ENCODE data around the gene KIF1C.

The KIF1C gene

GRCh38 chr17:4969047-4969550 is 28.7 kb upstream of the KIF1C start:
- DNase-seq: no peak

DNA sequence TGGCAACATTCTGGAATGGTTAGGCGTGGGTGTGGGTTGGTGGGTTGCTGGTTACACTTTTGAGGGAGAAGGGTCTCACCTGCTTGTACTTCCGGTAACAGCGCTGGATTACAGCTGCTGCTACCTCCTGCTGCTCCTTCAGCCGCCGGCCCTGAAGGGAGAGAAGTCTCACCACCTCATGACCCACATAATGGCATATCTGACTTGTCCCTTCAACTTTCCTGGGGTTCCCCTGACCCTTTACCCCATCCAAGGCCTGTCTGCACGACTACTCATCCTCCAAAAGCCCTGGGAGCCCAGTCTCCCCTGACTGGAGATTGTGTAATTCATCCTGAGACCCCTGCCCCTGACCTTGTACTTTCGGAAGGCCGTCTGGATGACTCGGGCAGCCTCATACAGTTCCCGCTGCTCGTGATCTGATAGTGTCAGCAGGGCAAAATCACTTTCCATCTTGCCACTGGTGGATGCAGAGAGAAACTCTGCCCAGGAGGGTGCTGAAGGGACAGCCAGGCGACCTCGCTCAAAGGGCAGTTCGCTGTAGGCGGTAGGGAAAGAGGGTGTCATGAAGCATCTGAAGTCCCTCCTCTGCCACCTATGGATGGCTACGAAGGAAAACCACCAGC is 28.1 kb upstream of the KIF1C start:
- no peak for DNase-seq

- DNase-seq: no peak
These were observed 27.5 kb upstream of the KIF1C start for GRCh38 chr17:4970273-4970672.

DNA sequence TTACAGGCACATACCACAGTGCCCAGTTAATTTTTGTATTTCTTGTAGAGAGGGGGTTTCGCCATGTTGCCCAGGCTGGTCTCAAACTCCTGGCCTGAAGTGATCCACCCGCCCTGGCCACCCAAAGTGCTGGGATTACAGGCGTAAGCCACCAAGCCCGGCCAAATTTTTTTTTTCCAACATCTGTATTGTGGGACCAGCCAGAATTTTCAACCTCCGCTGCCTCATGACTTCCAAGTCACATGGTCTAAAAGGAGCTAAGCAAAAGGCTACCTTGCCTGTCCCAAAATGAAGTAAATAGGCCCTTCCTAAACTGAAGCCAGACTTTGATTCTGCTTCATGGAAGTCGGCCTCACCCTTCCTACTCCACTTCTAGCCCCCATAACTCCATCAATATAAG is 25.9 kb upstream of the KIF1C start:
- no peak for DNase-seq

DNA sequence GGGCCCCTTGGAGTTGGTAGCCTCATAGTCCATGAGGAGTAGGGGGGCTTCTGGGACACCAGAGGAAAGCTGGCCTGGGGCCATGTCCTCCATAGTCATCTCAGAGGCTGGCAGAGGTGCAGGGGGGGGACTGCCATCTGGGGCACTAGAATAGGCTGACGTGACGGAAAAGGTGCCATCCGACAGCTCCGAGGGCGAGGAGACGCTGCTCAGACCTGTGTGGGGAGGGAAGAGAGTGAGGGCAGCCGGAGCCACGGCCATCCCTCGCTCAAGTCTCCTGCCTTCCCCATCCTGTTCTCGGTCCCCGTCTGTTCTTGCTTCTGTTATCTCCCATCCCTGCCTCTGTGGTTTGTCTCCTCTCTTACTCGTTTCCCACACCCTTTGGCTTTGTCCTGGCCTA is 25.4 kb upstream of the KIF1C start:
- no peak for DNase-seq

DNA sequence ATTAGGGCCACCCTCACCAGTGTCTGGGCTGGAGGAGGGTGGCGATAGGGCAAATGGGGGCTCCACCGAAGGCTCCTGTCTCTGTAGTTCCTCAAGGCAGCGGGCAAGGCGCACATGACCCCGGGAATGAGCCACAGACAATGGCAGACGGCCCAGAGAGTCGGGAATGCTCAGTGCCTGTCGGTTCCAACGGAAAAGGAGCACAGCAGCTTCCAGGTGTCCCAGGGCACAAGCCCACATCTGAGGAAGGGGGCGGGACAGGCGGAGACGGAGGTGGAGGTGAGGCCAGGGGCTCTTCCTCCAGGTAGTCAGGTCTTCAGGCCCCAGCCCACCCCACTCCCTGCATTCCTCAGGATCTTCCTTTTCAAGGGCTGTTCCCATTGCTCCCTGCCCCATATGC is 25.0 kb upstream of the KIF1C start:
- DNase-seq: no peak

DNA sequence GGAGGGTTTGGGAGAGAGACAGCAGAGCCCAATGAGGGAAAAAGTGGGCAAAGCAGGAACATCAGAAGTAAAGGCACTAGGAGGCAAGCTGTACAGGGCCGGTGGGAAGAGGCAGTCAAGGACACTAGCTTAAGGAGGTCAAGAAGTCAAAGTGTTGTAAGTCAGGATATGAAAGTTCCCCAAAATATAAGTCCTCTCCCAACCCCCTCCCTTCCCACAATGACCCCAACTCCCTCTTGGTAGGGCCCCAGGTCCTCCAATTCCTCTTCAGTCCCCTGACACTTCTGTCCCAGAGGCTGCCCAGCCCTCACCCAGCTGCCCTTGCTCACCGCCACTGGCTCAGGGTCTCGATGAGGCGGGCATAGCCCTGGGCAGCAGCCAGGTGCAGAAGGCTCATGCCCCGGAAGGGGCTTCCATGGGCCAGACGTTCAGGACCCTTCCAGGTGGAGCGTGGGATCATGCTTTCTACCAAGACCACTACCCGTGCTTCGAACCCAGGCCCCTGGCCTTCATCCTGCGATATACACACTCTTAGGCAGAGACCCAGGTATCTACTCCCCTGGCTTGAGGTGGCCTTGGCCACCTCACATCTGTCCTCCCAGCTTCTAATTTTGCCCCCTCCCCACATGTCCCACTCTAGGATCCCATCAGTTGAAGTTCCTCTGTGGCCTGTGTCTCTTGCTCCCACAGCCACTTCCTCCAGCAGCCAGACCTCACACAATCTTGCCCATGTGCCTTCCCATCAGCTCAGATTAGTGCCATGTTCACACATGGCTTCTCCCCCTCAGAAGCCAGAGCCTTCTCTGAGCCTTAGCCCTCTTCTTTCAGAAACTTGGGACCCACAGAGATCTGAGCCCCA is 24.3 kb upstream of the KIF1C start:
- no peak for DNase-seq

- no peak for DNase-seq
These were observed 23.6 kb upstream of the KIF1C start for GRCh38 chr17:4974115-4974670.

- DNase-seq: no peak
These were observed 19.0 kb upstream of the KIF1C start for GRCh38 chr17:4978726-4979125.

- peak; percentile 29 to 77 for DNase-seq
These were observed 17.0 kb upstream of the KIF1C start for GRCh38 chr17:4980644-4981216.

- no peak for DNase-seq
These were observed 15.4 kb upstream of the KIF1C start for GRCh38 chr17:4982305-4982704.

DNA sequence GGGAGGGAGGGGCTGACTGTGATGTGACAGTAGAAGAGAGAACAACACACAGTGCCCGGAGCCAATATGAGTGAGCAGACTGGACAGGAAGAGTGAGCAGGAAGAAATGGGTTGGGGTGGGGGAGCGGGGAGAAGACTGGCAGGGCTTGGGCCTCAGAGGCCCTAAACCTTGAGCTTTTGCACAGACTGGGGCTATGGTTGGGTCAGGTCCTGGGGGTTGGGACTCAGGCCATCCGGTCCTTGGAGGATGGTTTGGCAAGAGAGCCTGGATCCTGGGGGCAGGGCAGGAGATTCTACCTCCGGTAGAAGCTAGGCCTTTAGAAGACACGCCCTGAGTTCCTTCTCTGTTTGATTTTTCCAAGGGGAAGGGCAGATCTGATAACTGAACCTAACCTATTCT is 11.3 kb upstream of the KIF1C start:
- DNase-seq: no peak

DNA sequence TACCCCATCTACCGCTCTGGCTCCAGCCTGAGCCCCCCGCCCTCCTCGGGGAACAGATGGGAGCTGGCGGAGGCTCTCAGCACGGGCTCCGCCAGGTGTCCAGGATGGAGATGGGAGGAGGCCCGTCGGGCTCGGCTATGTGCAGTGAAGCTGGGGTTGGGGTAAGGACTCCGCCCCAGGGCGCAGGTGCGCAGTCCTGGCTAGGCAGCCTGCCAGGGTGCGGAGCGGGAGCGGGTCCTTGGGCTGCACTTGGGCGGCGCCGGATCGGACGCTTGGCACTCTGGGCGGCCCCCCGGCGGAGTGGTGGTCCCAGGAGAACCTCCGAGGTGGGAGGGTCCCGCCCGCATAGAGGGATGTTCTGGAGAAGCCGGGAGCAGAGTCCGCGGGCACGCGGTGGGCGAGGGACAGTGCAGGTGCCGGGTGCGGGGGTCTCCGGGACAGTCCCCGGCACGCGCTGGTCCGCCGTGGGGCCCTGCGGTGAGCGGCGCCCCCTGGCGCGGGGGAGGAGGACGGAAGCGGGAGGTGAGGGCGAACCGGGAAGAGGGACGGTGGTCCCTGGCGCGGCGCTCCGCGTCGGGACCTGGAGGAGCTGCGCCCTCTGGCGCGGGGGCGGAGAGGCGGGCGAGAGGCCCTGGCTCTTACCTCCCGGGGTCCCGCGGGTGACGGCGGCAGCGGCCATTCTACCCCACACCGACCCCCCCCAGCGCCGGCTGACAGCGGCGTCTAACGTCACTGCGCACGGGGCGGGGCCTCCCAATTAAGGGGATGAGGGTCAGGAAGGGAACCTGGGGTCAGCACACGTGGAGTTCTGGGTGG is 10.6 kb upstream of the KIF1C start, which contains the start of gene CAMTA2:
Gene CAMTA2, minus strand, starts transcription at position 725 of the 816 bp plus-strand sequence. CDS start 1,453 bp downstream, outside the sequence.
- peak; percentile 86 to 87 for DNase-seq

- DNase-seq: no peak
These were observed 9.8 kb upstream of the KIF1C start for GRCh38 chr17:4987767-4988567.

DNA sequence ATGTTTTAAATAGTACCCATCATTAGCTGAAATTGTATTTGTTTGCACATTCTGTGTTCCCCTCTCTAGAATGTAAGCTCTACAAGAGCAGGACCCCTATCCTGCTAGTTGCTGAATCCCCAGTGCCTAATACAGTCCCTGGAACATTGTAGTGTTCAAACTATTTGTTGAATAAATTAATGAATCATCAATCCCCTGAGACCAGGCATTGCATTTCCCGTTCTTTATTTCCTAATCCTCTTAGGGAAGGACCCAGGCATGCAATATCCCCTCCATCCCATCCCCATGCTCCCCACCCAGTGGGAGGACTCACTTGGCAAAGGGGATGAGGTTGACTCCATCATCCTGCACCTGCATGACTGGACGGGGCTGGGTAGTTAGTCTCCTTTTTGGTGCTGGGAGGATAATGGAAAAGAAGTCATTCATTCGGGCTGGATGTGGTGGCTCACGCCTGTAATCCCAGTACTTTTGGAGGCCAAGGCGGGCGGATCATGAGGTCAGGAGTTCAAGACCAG is 3.6 kb upstream of the KIF1C start:
- no peak for DNase-seq

- no peak for DNase-seq
These were observed 429 bp downstream of the KIF1C start for GRCh38 chr17:4998027-4998731.

- no peak for DNase-seq
These were observed 1.1 kb downstream of the KIF1C start for GRCh38 chr17:4998732-4999429.

DNA sequence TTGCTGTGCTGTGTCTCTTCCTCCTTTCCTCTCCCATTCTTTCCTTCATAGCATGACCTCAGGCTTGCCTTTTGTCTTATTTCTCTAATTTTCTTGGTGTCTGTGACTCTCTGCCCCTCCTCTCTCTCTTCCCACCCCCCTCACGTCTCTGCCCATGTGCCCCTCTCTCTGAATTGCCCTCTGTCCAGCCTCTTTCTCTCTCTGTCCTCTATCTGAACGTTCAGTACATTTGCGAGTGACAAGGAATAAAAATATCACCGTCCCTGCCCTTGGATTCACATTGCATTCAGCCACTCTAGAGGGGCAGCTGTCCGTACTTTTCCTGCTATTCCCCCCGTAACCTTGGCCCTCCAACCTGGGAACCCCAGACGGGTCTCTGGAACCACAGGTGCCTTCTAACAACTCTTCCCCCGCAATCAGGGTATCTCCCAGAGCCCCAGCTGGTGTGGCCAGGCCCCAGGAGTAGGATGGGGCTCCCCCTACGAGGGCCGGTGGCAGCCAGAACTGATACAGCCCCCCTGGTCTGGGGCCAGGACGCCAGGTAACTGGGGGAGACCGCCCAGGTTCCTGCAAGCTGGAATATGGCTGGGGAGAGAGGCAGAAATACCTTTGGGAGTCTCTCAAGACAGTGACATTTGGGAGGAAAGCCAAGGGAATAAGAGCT is 1.8 kb downstream of the KIF1C start:
- no peak for DNase-seq

DNA sequence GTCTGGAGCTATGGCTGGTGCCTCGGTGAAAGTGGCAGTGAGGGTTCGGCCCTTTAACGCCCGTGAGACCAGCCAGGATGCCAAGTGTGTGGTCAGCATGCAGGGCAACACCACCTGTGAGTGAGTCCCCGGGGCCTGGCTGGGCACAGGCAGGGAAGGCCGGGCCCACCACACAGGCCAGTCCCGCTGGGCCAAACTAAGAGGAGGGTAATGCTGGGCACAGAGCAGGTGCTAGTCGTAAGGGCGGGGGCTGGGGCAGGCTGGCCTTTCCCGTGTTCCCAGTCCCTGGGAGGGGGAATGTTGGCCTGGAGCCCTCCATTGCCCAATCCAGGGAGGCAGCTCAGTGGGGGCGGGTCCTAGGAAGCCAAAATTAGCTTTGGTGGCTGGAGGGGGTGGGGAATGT is 2.5 kb downstream of the KIF1C start:
- no peak for DNase-seq

Data from CD4-positive, alpha-beta T cell treated with Interleukin-1 beta for 1 hour (primary cell).